ENCODE data around the gene LANCL3.

DNA sequence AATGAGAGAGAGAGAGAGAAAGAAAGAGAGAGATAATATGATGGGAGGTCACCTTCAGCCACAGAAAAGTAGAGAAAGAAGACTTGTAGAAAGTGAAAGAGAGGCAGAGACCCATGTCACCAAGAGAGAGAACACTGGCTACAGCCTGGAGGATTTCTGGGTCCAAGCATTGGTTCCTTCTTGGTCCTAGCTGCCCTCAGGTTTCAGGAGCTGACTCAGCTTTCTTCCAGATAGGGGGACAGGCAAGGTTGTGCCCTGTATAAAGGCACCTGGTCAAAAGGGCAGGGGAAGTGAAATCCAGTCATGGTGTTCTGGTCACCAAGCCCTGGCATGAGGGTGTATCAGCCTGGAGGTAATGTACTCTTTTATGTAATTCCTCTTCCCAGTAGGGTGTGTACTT lies 66.6 kb downstream of the LANCL3 start:
- TF ChIP-seq TAF1 (IDR thresholded peaks at IDR 0.05; ENCODE audit: borderline replicate concordance, insufficient read depth, low read length) (no peak), SIN3A (IDR thresholded peaks at IDR 0.05; ENCODE audit: borderline replicate concordance, insufficient read depth, low read length) (no peak), FOXP2 (optimal IDR thresholded peaks at IDR 0.05; ENCODE audit: borderline replicate concordance, extremely low read depth, extremely low read length, insufficient read depth) (no peak), POLR2AphosphoS5 (IDR thresholded peaks at IDR 0.05; ENCODE audit: low read depth, low read length) (no peak)
